ENCODE measurements around the gene DLX1.
"Not testable (repeated sequence)": the region's sequence is repeated elsewhere in the genome, so short reads cannot be mapped to it uniquely, and the experiment has no call there.

DLX1 gene

GRCh38 chr2:172100080-172100934 is 15.0 kb downstream of the DLX1 start:
- no peak for DNase-seq

- no peak for DNase-seq
These were observed 15.9 kb downstream of the DLX1 start for GRCh38 chr2:172100935-172101820.

- DNase-seq = no peak
These were observed 16.6 kb downstream of the DLX1 start for GRCh38 chr2:172101821-172102390.

GRCh38 chr2:172102391-172103359 is 17.4 kb downstream of the DLX1 start, which contains the start of gene DLX2:
Gene DLX2, minus strand, starts transcription at chr2:172102900. Its CDS starts 362 bp downstream, at chr2:172102538.
- peak; percentile 99 for DNase-seq

DNA sequence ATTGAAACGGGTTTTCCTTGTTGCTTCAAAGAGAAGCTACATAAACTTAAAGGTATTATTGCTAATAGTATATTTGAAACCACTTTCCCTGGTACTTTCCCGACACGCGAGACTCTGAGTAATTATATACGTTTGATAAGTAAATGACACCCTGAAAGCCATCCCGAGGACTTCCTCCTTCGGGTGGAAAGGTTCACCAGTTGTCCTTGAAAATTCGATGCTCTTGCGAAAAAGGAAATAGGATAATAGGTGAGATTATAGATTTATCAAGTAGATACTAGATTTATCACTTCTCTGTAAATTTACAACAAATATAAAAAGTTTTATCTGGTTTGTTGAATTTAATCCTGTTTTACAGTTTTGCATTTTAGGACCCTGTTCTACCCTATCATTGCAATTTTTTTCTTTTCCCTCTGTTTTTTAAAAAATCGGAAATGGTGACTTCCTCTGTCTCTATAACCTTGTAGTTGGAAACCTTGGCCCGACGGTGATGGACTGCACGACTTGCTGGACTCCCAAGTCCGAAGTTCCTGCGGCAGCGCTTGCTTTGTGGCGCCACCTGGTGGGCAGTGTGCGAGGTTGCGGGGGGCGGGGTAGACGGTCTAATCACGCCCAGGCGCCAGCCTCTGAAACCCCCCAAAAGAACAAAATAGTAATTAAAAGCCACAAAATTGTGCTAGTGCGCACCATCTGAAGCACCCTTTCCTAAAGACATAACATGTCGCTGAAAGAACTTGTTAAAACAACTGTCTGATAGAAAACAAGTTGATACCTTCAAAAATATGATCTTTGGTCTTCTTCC is 18.4 kb downstream of the DLX1 start:
- no peak for DNase-seq

- no peak for DNase-seq
These were observed 20.3 kb downstream of the DLX1 start for GRCh38 chr2:172105471-172106107.

GRCh38 chr2:172106108-172106961 is 21.0 kb downstream of the DLX1 start:
- DNase-seq = no peak

DNA sequence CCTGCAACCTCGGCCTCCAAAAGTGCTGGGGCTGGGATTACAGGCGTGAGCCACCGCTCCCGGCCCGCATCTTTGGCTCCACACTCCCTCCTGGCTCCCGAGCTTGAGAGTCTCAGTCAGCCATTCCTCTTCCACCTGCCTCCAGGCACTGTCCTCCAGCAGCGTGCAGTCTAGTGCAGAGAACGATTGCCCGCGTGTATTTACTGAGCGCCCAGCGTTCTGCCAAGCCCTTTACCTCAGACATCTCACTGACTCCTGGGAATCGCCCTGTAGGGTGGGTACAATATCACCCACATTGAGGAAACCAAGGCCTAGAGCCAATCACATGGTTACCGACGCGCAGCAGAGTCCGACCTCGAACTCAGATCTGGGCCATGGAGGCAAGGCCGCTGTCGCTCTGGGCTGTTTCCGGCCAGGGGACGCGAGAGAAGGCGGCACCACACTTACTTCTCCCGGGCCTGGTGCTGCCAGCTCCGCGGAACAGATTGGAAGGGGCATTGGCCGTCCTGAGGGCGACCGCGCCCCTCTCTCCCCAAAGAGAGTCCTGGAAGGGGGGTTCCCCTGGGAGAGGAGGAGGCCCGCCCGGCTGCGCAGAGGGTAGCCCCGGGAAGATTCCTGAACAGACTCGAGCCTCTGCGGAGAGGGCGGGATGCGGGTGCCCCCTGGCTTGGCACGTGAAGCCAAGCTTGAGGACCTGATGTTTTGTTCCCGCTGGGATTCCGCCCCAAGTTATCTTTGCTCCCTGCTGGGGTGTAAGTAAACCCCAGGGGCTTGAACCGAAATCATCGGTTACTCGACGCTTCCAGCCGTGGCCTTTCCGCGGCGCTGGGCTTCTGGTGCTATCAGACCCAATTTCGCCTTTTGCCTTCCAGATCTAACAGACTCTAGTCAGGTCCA is 22.6 kb downstream of the DLX1 start:
- no peak for DNase-seq

DNA sequence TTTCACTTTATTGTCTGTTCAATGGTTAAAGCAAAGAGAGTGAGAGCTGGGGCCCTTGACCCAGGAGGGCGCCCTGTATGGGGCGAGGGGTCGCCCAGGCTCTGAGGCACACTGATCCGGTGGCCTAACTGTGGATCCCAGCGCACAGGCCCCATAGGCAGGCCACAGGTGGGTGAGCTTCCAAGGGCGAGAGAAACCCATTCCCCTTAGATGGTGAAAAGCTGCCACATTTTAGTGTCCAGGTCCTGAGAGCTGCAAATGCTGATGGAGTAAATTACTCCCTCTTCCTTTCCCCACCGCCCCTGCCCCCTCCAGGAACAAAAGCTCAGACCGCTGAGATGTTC is 23.3 kb downstream of the DLX1 start:
- DNase-seq = no peak

DNA sequence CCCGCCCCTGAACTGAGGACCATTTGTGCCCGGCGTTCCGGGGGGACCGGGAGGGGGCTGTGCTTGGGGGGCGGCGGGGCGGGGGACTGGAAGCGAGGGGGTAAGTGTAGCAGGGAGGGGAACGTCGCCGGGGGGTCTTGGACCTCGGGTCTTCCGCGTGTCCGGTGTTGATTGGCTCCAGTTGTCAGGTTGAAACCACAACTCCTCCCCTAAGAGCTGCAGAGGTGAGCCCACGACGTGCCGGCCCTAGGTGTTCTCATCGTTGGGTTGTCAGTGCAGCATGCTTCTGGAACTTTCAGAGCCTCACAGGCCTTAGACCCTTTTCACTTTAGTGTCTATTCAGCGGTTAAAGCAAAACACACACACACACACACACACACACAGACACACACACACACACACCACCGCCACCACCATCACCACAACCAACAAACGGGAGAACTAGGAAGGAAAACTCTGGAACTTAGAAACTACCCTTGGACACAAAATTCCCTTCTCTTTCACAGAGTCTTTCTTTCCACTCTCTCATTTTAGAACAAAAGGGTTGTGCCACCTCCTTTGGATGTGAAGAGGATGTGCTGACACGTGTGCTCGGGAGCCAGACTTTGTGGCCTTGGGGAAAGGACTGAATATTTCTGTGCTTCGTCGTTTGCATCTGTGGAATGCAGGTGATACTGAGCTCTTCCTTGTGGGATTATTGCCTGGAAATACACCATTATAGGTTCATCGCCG is 24.1 kb downstream of the DLX1 start:
- DNase-seq = no peak

DNA sequence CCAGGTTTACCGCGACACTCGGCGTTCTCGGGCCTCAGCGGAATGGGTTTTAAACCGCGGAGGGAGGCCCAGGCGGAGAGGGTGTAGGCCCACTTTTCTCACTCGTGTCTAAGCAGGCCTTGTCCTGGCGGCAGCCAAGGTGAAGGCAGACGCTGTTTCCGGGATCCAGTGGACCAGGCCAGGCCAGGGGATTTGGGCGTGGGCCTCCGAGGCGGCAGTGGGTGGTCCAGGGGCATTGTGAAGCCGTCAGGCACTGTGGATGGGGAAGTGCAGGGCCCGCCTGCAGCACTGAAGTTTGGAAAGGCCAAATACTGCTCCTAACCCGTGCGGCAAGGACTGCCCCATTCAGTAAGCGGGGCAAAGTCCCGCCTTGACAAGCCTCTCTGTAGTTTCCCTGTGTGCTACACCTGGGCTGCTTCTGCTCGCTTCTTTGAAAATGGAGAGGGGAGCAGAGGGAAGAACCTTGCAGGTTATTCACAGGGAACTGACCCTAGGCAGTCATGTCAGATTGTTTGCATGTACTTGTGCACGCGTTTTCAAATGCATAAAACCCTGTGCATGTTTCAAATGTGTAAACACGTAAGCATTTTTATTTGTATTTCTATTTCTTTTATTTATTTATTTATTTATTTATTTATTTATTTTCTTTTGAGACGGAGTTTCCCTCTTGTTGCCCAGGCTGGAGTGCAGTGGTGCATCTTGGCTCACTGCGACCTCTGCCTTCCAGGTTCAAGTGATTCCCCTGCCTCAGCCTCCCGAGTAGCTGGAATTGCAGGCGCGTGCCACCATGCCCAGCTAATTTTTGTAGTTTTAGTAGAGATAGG is 24.9 kb downstream of the DLX1 start:
- DNase-seq = no peak

DNA sequence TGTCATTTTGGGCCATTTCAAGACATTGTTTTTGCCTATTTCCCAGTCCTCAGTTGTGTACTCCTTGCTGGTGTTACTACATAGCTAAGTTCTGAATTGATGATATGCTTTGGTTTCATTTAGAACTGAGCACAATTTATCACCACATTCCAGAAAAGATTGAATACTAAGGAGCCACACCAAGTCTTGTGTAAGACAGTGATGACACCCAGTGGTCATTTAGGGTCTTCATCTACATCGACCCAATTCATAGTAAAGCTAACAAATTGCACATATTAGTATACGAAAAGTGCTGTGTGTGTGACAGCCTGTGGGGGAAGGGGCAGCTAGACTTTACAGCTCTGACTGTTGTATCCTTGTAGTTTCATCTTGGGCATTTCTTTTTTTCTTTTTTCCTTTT is 28.3 kb downstream of the DLX1 start:
- DNase-seq = peak; percentile 40

- DNase-seq = not testable (repeated sequence)
These were observed 28.9 kb downstream of the DLX1 start for GRCh38 chr2:172114176-172114575.

- DNase-seq = no peak
These were observed 29.3 kb downstream of the DLX1 start for GRCh38 chr2:172114579-172114978.

- no peak for DNase-seq
These were observed 30.8 kb downstream of the DLX1 start for GRCh38 chr2:172116107-172116506.

- DNase-seq = no peak
These were observed 33.8 kb downstream of the DLX1 start for GRCh38 chr2:172119089-172119488.

DNA sequence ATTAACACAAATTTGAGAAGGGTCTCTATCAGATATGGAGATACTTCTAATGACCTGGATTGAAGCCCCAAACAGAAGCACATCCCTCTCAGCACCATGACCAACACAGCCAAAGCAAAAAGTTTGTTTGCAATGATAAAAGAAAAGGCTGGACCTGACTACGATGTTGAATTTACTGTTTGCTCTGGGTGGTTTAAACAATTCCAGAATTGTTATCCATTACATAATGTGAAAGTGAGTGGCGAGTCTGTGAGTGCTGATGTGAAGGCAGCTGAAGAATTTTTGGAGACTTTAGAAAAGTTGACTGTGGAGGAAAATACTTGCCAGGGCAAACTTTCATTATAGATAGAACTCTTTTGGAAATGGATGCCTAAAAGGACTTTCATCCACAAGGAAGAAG is 34.8 kb downstream of the DLX1 start:
- no peak for DNase-seq

Measured in NCI-H2227 treated with DMSO at 0.1 percent for 48 hours (cell line).